Measurements from ENCODE around the gene RNF19B.

- TF ChIP-seq POLR2AphosphoS5 (IDR thresholded peaks at IDR 0.05; ENCODE audit: low read depth, low read length) (no peak), REST (IDR thresholded peaks at IDR 0.05; ENCODE audit: borderline replicate concordance in 1 of 2, low read depth in 1 of 2, low read length in 2 of 2) (no peak), CREB1 (IDR thresholded peaks at IDR 0.05) (no peak), CREB1 (CRISPR knock-in tag; IDR thresholded peaks at IDR 0.05) (no peak), CREM (IDR thresholded peaks at IDR 0.05) (no peak), CREM (CRISPR knock-in tag; IDR thresholded peaks at IDR 0.05) (no peak), ATF7 (IDR thresholded peaks at IDR 0.05) (no peak), ATF7 (CRISPR knock-in tag; IDR thresholded peaks at IDR 0.05) (no peak), POLR2A (IDR thresholded peaks at IDR 0.05; ENCODE audit: insufficient read depth in 1 of 2, low read depth in 2 of 2, low read length in 2 of 2) (no peak)
- TF ChIP-seq, protein P1, sequence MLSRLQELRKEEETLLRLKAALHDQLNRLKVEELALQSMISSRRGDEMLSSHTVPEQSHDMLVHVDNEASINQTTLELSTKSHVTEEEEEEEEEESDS (CRISPR knock-in tag; IDR thresholded peaks at IDR 0.05; ENCODE audit: borderline replicate concordance) = no peak
These were observed 20.0 kb upstream of the RNF19B start for GRCh38 chr1:32984455-32985171.
